SU-DHL-6 (cell line): ENCODE results near the gene HSD3B7.

Experiments
- CTCF ChIP-seq: fragments of 200-600 bp; sonication (generic); IDR thresholded peaks from one replicate; pipeline ENCODE4 v1.5.1; 2017; ENCODE audit warnings: antibody characterized with exemption, mild to moderate bottlenecking, low read length, moderate library complexity; ENCODE audit not compliant: insufficient read depth, poor library complexity, severe bottlenecking
- EZH2phosphoT487 ChIP-seq: fragments of 200-600 bp; sonication (generic), shearing (Covaris generic); conservative IDR thresholded peaks from 2 replicates; pipeline ENCODE4 v1.6.1; 2018; ENCODE audit warnings: mild to moderate bottlenecking, antibody characterized with exemption, low read length, moderate library complexity, mixed read lengths

DNA sequence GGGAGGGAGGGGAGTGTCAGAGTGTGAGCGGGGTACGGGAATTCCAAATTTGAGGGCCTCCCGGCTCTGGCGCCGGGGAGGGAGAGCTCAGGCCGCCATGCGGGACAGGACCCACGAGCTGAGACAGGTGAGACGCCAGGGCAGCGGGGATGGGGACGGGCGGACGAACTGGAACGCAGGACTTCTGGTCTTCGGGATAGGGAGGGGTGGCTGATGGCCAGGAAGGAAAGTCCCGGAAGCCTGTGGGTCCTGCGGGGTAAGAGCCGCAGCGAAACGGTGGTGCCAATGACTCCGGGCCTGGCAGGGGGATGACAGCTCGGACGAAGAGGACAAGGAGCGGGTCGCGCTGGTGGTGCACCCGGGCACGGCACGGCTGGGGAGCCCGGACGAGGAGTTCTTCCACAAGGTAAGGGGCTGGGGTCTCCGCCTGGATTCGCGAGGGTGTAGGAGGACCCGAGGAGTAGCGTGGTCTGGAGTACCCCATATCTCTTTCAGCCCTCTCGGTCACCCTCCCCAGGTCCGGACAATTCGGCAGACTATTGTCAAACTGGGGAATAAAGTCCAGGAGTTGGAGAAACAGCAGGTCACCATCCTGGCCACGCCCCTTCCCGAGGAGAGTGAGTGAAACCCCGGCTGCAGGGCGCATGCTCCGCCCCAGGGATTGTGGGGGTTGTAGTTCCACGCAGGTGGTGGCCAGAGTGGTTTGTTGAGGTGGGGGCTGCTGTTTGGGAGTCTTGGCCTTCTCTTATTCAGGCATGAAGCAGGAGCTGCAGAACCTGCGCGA lies 48.9 kb downstream of the HSD3B7 start:
- TF ChIP-seq CTCF (no peak), EZH2phosphoT487 (no peak)
